ENCODE results near the gene B4GALT3. TPM values are rescaled to one million over a fixed set of nuclear protein-coding genes. Genes with fewer than 3 reads are reported as not detected.

B4GALT3 gene
- polyA plus RNA-seq, 3 donors, result 16.8 to 50.3 (median 21.0) TPM

- H3K4me1 Mint-ChIP-seq, result peaks cover 31% of the 10 kb centered on the region
- no peaks in the 10 kb centered on the region for H3K27me3 ChIP-seq (ENCODE audit: control insufficient read depth in 2 of 2, insufficient read depth in 2 of 2, low read length in 2 of 2)
- H3K9me3 ChIP-seq (replicated peaks in 1 of 2; ENCODE audit: control insufficient read depth in 1 of 2, insufficient read depth in 1 of 2, low read length in 2 of 2), result no peaks in the 10 kb centered on the region
- peak overlapping the region; percentile 83 to 94 for H3K4me3 Mint-ChIP-seq
- intact Hi-C loops (cut with micrococcal nuclease), result no loop called here
- H4K20me1 ChIP-seq (ENCODE audit: insufficient read depth, low read length), result no peaks in the 10 kb centered on the region
- H3K79me2 ChIP-seq (ENCODE audit: insufficient read depth, low read length), result no peaks in the 10 kb centered on the region
- no peaks in the 10 kb centered on the region for H3K9me3 Mint-ChIP-seq
- peak overlapping the region; percentile 78 for H3K4me2 ChIP-seq (replicated peaks; ENCODE audit: extremely low read depth, low read length, poor library complexity, severe bottlenecking)
- 2% methylated on average over 19 of the region's 33 CpGs for WGBS (ENCODE audit: insufficient coverage)
- H3K4me1 ChIP-seq (ENCODE audit: control insufficient read depth in 1 of 2, insufficient read depth in 2 of 2, low read length in 2 of 2), result peaks cover 21 to 26% of the 10 kb centered on the region in 2 donors
- H2AFZ ChIP-seq (ENCODE audit: insufficient read depth, low read depth, low read length, poor library complexity, severe bottlenecking), result peak overlapping the region; percentile 89
- peak overlapping the region; percentile 91 to 98 for H3K27ac ChIP-seq (ENCODE audit: low read depth in 1 of 2, low read length in 2 of 2)
- H3K9ac ChIP-seq (ENCODE audit: insufficient read depth, low read length, poor library complexity, severe bottlenecking), result peak overlapping the region; percentile 85
- TF ChIP-seq, protein P1, sequence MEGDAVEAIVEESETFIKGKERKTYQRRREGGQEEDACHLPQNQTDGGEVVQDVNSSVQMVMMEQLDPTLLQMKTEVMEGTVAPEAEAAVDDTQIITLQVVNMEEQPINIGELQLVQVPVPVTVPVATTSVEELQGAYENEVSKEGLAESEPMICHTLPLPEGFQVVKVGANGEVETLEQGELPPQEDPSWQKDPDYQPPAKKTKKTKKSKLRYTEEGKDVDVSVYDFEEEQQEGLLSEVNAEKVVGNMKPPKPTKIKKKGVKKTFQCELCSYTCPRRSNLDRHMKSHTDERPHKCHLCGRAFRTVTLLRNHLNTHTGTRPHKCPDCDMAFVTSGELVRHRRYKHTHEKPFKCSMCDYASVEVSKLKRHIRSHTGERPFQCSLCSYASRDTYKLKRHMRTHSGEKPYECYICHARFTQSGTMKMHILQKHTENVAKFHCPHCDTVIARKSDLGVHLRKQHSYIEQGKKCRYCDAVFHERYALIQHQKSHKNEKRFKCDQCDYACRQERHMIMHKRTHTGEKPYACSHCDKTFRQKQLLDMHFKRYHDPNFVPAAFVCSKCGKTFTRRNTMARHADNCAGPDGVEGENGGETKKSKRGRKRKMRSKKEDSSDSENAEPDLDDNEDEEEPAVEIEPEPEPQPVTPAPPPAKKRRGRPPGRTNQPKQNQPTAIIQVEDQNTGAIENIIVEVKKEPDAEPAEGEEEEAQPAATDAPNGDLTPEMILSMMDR (IDR thresholded peaks at IDR 0.05), result no peak
- H3K27me3 Mint-ChIP-seq (ENCODE audit: low read depth in 3 of 3), result peaks cover 0 to 2% (median 0%) of the 10 kb centered on the region in 3 donors
- no peak for DNase-seq
- peaks cover 35 to 62% of the 10 kb centered on the region in 2 donors for H3K36me3 ChIP-seq (replicated peaks in 1 of 2; ENCODE audit: control insufficient read depth in 1 of 2, insufficient read depth in 2 of 2, low read length in 2 of 2)
- H3K4me3 ChIP-seq (replicated peaks in 1 of 3; ENCODE audit: low read depth in 2 of 3, low read length in 3 of 3), result peak overlapping the region; percentile 33 to 75 (median 73)
- H3K27ac Mint-ChIP-seq, result peak overlapping the region; percentile 95 to 99 (median 97)
- peaks cover 57 to 68% of the 10 kb centered on the region in 2 donors for H3K36me3 Mint-ChIP-seq
Measured at GRCh38 chr1:161166669-161167548, 10.4 kb downstream of the B4GALT3 start.

DNA sequence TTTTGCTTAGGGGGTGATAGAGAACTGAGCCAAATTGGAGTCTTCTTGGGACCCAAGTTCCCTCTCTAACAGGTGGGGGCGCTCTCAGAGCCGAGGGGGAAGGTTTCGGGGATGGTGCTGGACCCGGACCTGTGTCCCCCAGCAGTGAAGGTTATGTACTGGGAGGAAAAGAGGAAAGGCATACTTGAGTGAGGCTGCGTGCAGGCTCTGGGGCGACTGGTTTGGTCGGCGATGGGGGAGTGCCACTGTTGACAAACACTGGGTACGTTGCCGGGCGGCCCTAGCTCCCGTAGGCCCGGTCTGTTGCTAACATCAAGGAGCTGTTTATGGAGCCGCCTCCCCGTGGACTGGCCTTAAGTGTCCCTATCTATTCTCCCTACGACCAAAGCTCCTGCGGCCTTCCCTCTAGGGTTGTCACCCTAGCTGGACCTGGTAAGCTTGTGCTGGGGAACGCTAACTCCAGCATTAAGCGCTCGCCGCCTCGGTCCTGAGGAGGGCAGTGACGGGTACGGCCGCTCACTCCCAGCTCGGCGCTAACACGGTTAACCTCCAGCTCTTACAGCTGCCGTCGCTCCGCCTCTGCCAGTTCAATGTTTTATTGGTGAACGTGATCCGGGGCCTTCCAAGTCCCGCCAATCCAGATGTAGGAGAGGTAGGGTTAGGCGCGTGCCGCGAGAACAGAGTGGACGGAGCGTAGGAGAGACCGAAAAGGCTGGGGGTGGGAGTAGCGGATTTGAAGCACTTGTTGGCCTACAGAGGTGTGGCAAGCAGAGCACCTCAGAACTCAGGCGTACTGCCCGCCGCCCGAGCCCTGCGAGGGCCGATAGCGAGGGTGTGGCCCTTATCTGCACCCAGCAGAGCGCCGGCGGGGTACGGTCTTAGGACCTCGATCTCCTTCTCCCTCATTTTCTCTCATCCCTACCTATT is 11.3 kb downstream of the B4GALT3 start, which contains the start of gene PPOX:
Gene PPOX (plus strand): TSS at position 685 of the 927 bp plus-strand sequence. CDS start 422 bp downstream, outside the sequence.
- WGBS (ENCODE audit: insufficient coverage), result 0% methylated on average over 37 of the region's 54 CpGs
- TF ChIP-seq, protein P1 (IDR thresholded peaks at IDR 0.05), result peak; percentile 56
- peaks cover 21 to 28% of the 10 kb centered on the region in 2 donors for H3K4me1 ChIP-seq (ENCODE audit: control insufficient read depth in 1 of 2, insufficient read depth in 2 of 2, low read length in 2 of 2)
- intact Hi-C loops (cut with micrococcal nuclease), result no loop called here
- no peaks in the 10 kb centered on the region for H3K9me3 ChIP-seq (replicated peaks in 1 of 2; ENCODE audit: control insufficient read depth in 1 of 2, insufficient read depth in 1 of 2, low read length in 2 of 2)
- peak within 1 kb of the TSS; percentile 83 to 94 for H3K4me3 Mint-ChIP-seq
- peaks cover 38% of the 10 kb centered on the region for H3K4me1 Mint-ChIP-seq
- H3K4me3 ChIP-seq (replicated peaks in 1 of 3; ENCODE audit: low read depth in 2 of 3, low read length in 3 of 3), result peak within 1 kb of the TSS; percentile 33 to 75 (median 73)
- H3K36me3 ChIP-seq (replicated peaks in 1 of 2; ENCODE audit: control insufficient read depth in 1 of 2, insufficient read depth in 2 of 2, low read length in 2 of 2), result peaks cover 29 to 62% of the 10 kb centered on the region in 2 donors
- H3K27me3 Mint-ChIP-seq (ENCODE audit: low read depth in 3 of 3), result peaks cover 0 to 2% (median 0%) of the 10 kb centered on the region in 3 donors
- no peaks in the 10 kb centered on the region for H4K20me1 ChIP-seq (ENCODE audit: insufficient read depth, low read length)
- H3K27me3 ChIP-seq (ENCODE audit: control insufficient read depth in 2 of 2, insufficient read depth in 2 of 2, low read length in 2 of 2), result no peaks in the 10 kb centered on the region
- peak; percentile 95 to 97 (median 96) for DNase-seq
- peak within 1 kb of the TSS; percentile 85 for H3K9ac ChIP-seq (ENCODE audit: insufficient read depth, low read length, poor library complexity, severe bottlenecking)
- peaks cover 4% of the 10 kb centered on the region for H3K79me2 ChIP-seq (ENCODE audit: insufficient read depth, low read length)
- peaks cover 55 to 67% of the 10 kb centered on the region in 2 donors for H3K36me3 Mint-ChIP-seq
- peak within 1 kb of the TSS; percentile 95 to 99 (median 97) for H3K27ac Mint-ChIP-seq
- peak within 1 kb of the TSS; percentile 89 for H2AFZ ChIP-seq (ENCODE audit: insufficient read depth, low read depth, low read length, poor library complexity, severe bottlenecking)
- peak within 1 kb of the TSS; percentile 78 for H3K4me2 ChIP-seq (replicated peaks; ENCODE audit: extremely low read depth, low read length, poor library complexity, severe bottlenecking)
- H3K27ac ChIP-seq (ENCODE audit: low read depth in 1 of 2, low read length in 2 of 2), result peak within 1 kb of the TSS; percentile 91 to 98
- H3K9me3 Mint-ChIP-seq, result no peaks in the 10 kb centered on the region
